ENCODE results near the gene ANKS1A. TPM values are rescaled to one million over a fixed set of nuclear protein-coding genes. Genes with fewer than 3 reads are reported as not detected.

ANKS1A gene
- polyA plus RNA-seq, 1 experiment, result 5.1 TPM

DNA sequence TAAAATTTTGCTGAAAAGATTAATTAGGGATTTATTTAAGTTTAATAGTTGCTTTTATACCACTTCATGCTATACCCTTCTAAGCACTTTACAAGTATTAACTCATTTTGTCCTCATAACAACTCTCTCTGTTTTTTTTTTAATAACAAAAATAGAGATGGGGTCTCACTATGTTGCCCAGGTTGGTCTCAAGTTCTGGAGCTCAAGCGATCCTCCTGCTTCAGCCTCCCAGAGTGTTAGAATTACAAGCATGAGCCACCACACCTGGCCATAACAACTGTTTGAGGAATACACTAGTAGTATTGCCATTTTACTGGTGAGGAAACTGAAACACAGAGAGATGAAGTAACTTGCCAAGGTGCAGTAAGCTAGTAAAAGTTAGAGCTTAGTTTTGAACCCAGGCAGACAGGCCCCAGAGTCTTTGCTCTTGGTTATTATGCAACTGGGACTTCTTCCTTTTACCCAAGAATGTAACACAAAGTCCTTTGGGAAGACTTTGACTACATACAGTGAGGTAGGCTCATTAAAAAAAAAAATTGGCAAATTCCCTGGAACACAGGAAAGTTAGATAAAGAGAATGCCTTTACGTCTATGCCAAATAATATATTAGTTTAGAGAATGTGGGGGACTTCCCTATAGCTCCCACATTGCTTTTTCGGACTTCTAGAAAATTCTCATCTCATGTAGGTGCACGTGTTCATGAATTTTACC is 11.4 kb downstream of the ANKS1A start:
- no peaks in the 10 kb centered on the region for H3K27me3 ChIP-seq (ENCODE audit: control insufficient read depth, insufficient read depth, low read length)
- H3K4me3 ChIP-seq (ENCODE audit: low read depth, low read length), result no peak overlapping the region
- DNase-seq (ENCODE audit: low read depth, low spot score), result no peak
- TF ChIP-seq, protein P1, sequence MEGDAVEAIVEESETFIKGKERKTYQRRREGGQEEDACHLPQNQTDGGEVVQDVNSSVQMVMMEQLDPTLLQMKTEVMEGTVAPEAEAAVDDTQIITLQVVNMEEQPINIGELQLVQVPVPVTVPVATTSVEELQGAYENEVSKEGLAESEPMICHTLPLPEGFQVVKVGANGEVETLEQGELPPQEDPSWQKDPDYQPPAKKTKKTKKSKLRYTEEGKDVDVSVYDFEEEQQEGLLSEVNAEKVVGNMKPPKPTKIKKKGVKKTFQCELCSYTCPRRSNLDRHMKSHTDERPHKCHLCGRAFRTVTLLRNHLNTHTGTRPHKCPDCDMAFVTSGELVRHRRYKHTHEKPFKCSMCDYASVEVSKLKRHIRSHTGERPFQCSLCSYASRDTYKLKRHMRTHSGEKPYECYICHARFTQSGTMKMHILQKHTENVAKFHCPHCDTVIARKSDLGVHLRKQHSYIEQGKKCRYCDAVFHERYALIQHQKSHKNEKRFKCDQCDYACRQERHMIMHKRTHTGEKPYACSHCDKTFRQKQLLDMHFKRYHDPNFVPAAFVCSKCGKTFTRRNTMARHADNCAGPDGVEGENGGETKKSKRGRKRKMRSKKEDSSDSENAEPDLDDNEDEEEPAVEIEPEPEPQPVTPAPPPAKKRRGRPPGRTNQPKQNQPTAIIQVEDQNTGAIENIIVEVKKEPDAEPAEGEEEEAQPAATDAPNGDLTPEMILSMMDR (IDR thresholded peaks at IDR 0.05; ENCODE audit: low read depth, low read length), result no peak
- no peak overlapping the region for H3K27ac ChIP-seq (ENCODE audit: low read depth, low read length)
- POLR2A ChIA-PET, result no interaction called here
- CTCF ChIA-PET, result interaction anchor here (0.5 to 0.7 kb wide), 2 partner anchors 86 to 240 kb away, joined by 3 to 5 read pairs; no protein-coding TSS in a partner anchor
- H3K9me3 ChIP-seq (ENCODE audit: control insufficient read depth, insufficient read depth, low read length), result no peaks in the 10 kb centered on the region

DNA sequence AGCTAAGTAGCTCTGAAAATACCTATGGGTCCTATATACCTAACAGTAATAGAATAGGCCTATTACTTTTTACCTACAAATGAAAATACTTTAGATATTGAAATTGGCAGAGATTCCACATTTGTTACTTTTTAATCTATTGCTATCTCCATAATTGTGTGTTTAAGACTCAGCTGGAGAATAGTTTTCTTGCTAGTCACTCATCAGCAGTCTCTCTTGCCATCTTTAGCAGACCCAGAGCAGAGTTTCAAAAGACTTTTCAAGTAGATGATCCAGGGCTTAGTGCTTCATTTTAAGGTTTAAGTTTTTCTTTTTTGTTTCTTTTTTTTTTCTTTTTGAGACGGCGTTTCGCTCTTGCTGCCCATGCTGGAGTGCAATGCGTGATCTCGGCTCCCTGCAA is 12.9 kb downstream of the ANKS1A start:
- no peaks in the 10 kb centered on the region for H3K9me3 ChIP-seq (ENCODE audit: control insufficient read depth, insufficient read depth, low read length)
- ChIA-PET CTCF (interaction anchor here (1.1 kb wide), 1 partner anchor 85 kb away, joined by 4 read pairs; no protein-coding TSS in a partner anchor), POLR2A (no interaction called here)
- no peaks in the 10 kb centered on the region for H3K27me3 ChIP-seq (ENCODE audit: control insufficient read depth, insufficient read depth, low read length)
- DNase-seq (ENCODE audit: low read depth, low spot score), result no peak
- no peak overlapping the region for H3K4me3 ChIP-seq (ENCODE audit: low read depth, low read length)
- H3K27ac ChIP-seq (ENCODE audit: low read depth, low read length), result no peak overlapping the region
- TF ChIP-seq, protein P1 (IDR thresholded peaks at IDR 0.05; ENCODE audit: low read depth, low read length), result no peak

DNA sequence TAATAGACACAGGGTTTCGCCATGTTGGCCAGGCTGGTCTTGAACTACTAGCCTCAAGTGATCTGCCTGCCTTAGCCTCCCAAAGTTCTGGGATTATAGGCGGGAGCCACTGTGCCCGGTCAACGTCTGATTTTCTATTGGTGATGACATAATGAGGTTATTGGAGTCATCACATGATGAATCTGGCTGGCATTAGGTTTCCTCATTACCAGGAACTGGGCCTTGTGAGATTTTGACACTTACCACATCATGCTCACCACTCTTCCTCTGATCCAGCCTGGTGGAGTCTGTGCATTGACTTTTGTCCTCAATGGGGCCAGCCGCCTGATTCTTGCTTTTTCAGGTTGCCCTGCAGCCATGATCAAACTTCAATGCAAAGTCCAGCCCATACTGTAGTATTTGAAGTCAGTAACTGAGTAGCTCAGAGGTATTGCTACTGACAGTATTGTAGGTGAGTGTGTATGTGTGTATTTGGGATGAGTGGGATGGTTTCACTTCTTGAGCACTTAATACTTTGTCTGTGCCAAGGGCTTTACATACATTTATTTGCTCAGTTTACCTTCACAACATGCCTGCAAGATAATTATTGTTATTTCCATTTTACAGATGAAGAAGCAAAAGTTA is 16.0 kb downstream of the ANKS1A start:
- POLR2A ChIA-PET, result no interaction called here
- TF ChIP-seq, protein P1 (IDR thresholded peaks at IDR 0.05; ENCODE audit: low read depth, low read length), result no peak
- CTCF ChIA-PET, result no interaction called here

DNA sequence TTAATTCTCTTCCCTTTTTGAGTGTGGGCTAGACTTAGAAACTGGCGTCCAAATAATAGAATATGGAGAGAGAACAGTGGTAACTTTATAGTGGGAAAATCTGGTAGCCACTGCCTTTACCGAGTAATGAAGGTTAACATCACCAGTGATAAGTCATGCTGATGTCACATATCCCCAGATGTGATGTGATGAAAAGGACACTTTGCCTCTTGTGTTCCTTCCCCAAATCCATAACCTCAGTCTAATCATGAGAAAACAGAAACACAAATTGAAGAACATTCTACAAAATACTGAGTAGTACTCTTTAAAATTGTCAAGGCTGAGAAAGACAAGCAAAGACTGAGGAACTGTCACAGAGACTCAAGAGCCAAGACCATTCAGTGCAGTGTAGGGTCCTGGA is 17.8 kb downstream of the ANKS1A start:
- CTCF ChIA-PET, result no interaction called here
- Histone ChIP-seq H3K4me3 (ENCODE audit: low read depth, low read length) (no peak overlapping the region), H3K27me3 (ENCODE audit: control insufficient read depth, insufficient read depth, low read length) (peaks cover 7% of the 10 kb centered on the region), H3K9me3 (ENCODE audit: control insufficient read depth, insufficient read depth, low read length) (no peaks in the 10 kb centered on the region), H3K27ac (ENCODE audit: low read depth, low read length) (no peak overlapping the region)
- DNase-seq (ENCODE audit: low read depth, low spot score), result no peak
- POLR2A ChIA-PET, result no interaction called here
- TF ChIP-seq, protein P1 (IDR thresholded peaks at IDR 0.05; ENCODE audit: low read depth, low read length), result no peak

More for the DNA sequence above, 16.0 kb downstream of the ANKS1A start:
- no peak overlapping the region for H3K4me3 ChIP-seq (ENCODE audit: low read depth, low read length)
- DNase-seq (ENCODE audit: low read depth, low spot score), result no peak
- no peak overlapping the region for H3K27ac ChIP-seq (ENCODE audit: low read depth, low read length)
- peaks cover 7% of the 10 kb centered on the region for H3K27me3 ChIP-seq (ENCODE audit: control insufficient read depth, insufficient read depth, low read length)
- H3K9me3 ChIP-seq (ENCODE audit: control insufficient read depth, insufficient read depth, low read length), result no peaks in the 10 kb centered on the region

DNA sequence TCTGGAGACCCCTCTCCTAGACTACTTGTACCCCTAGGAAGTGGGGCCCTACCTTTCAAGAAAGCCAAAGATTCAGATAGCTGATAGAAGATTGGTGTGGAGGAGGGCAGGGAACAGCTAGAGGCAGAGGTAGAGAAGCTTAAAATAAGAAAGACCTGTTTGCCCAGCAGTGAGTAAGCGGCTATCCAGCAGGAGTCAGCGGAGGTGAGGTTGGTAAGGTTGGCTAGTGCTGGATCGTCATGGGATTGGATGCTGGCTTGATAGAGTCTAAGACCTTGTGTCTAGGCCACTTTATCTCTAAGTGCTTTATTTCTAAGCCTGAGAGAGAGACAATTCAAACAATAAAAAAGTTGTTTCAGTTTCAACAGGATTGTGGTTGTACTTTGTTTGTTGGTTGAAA is 19.1 kb downstream of the ANKS1A start:
- ChIA-PET CTCF (no interaction called here), POLR2A (no interaction called here)
- no peak for DNase-seq (ENCODE audit: low read depth, low spot score)

More for the DNA sequence above, 19.1 kb downstream of the ANKS1A start:
- no peak overlapping the region for H3K27ac ChIP-seq (ENCODE audit: low read depth, low read length)
- TF ChIP-seq, protein P1 (IDR thresholded peaks at IDR 0.05; ENCODE audit: low read depth, low read length), result no peak
- H3K27me3 ChIP-seq (ENCODE audit: control insufficient read depth, insufficient read depth, low read length), result peaks cover 7% of the 10 kb centered on the region
- no peaks in the 10 kb centered on the region for H3K9me3 ChIP-seq (ENCODE audit: control insufficient read depth, insufficient read depth, low read length)
- H3K4me3 ChIP-seq (ENCODE audit: low read depth, low read length), result no peak overlapping the region

Data from AG04450 (cell line).